Adrenal gland (tissue), 12 donors: ENCODE data around the gene EZH2. TPM values are rescaled to one million over a fixed set of nuclear protein-coding genes. Genes with fewer than 3 reads are reported as not detected.

Experiments used
- DNase-seq, 7 donors: peaks; one replicate each; pipeline ENCODE4 v3.0.0-alpha.2; 2019 to 2020
- H3K27ac ChIP-seq, 5 donors: fragments of 200-600 bp; sonication (generic) in 4 of 5; 1 replicate in 3 of 5; 2 replicates in 2 of 5; pipeline versions ENCODE4 v1.5.1 to v1.8.0; 2016 to 2020; ENCODE audit warnings: mild to moderate bottlenecking in 1 of 5
- H3K27me3 ChIP-seq: fragments of 200-600 bp; 2 replicates; pipeline ENCODE4 v1.8.0; 2021
- H3K36me3 ChIP-seq, 2 donors: fragments of 200-600 bp; replicated peaks in 1 of 2; 1 replicate in 1 of 2; 2 replicates in 1 of 2; pipeline versions ENCODE4 v1.5.1 to v1.8.0; 2018 to 2022
- H3K4me1 ChIP-seq, 2 donors: fragments of 200-600 bp; replicated peaks in 1 of 2; 1 replicate in 1 of 2; 2 replicates in 1 of 2; pipeline versions ENCODE4 v1.5.1 to v1.8.0; 2018 to 2021
- H3K4me3 ChIP-seq, 4 donors: fragments of 200-600 bp; sonication (generic) in 3 of 4; one replicate each; pipeline ENCODE4 v1.5.1; 2016 to 2018
- H3K9me3 ChIP-seq, 3 donors: fragments of 200-600 bp; sonication (generic) in 1 of 3; replicated peaks in 1 of 3; 1 replicate in 2 of 3; 2 replicates in 1 of 3; pipeline versions ENCODE4 v1.5.1 to v1.8.0; 2016 to 2021
- CTCF ChIP-seq, 6 experiments: fragments of 450-650 bp in 4 of 6; fragments of 200-600 bp in 2 of 6; sonication (generic) in 1 of 6; IDR thresholded peaks; 1 replicate in 5 of 6; 2 replicates in 1 of 6; pipeline versions ENCODE4 v1.5.1 to v1.8.0; 2016 to 2021; ENCODE audit warnings: antibody characterized with exemption in 6 of 6, mild to moderate bottlenecking in 2 of 6, moderate library complexity in 1 of 6
- POLR2A ChIP-seq, 2 donors: fragments of 450-650 bp; IDR thresholded peaks; one replicate each; pipeline ENCODE4 v1.6.1; 2017; ENCODE audit warnings: antibody characterized with exemption in 2 of 2, mild to moderate bottlenecking in 2 of 2, moderate library complexity in 1 of 2
- WGBS, 4 donors: extraction: QIAGEN DNeasy Blood & Tissue Kit in 2 of 4; methylation state at CpG; one replicate each; pipeline versions ENCODE4 v1.1.5 to v1.1.7; 2013 to 2017; 5-methylcytosine and 5-hydroxymethylcytosine counted together
- intact Hi-C, 2 donors: fragments of 100-400 bp; cut with DNase I; formaldehyde crosslinking; loops; one replicate each; pipeline versions ENCODE4 v1.14.1 to v1.15.0; 2022 to 2023
- polyA plus RNA-seq, 3 donors: library from polyadenylated mRNA; stranded (reverse); fragments of 200-250 nt in 2 of 3; fragments of 350-450 nt in 1 of 3; fragmentation: Illumina TruSeq in 1 of 3; extraction: RNeasy Lipid Tissue Mini Kit (QIAGEN cat#74804) in 1 of 3; gene quantifications; one replicate each; pipeline ENCODE4 v1.2.3, GENCODE V29; 2013 to 2014
- total RNA-seq, 9 donors: library from RNA; depleted of rRNA in 4 of 9; stranded (reverse); fragments of >200 nt in 4 of 9; fragments of 120-200 nt in 1 of 9; fragmentation: NEBNext Ultra II Directional in 1 of 9; extraction: Animal tissue kit (Norgen Biotek cat#: 25700) in 1 of 9; gene quantifications; one replicate each; pipeline versions ENCODE4 v1.1.0 to v1.2.4, GENCODE V29; 2013 to 2023
- donor health status: healthy with polysubstance abuse.
- donor health status: Bipolar disorder and iron deficiency.
- donor health status: DM: yes; HTN: yes; CAD: no.
- donor health status: DM: no; HTN: no; CAD: no.
- donor health status: DM: no; HTN: no; CAD: no.
- donor health status: DM: yes; HTN: yes; CAD: no.

Gene EZH2
- total and polyA plus RNA-seq, 12 donors: 0.61 to 11.6 (median 2.3) TPM

GRCh38 chr7:148868378-148868674, 15.8 kb downstream of the EZH2 start:
- no peak for TF ChIP-seq POLR2A (IDR thresholded peaks at IDR 0.05)
- TF ChIP-seq CTCF (IDR thresholded peaks at IDR 0.05): no peak
- WGBS, 4 donors: 67 to 81% (median 70%) methylated on average over 5 of the region's 5 CpGs
- no peak for DNase-seq
- no peaks in the 10 kb centered on the region for H3K36me3 ChIP-seq
- H3K27me3 ChIP-seq: no peaks in the 10 kb centered on the region
- no peak overlapping the region for H3K27ac ChIP-seq
- intact Hi-C loops: no loop called here
- H3K4me3 ChIP-seq: no peak overlapping the region
- H3K4me1 ChIP-seq: peaks cover 0 to 3% of the 10 kb centered on the region in 2 donors
- H3K9me3 ChIP-seq: peaks cover 0 to 7% (median 0%) of the 10 kb centered on the region in 3 donors

GRCh38 chr7:148867596-148868377, 16.3 kb downstream of the EZH2 start:
- Histone ChIP-seq H3K27ac (no peak overlapping the region), H3K4me1 (peaks cover 0 to 3% of the 10 kb centered on the region in 2 donors), H3K27me3 (no peaks in the 10 kb centered on the region), H3K36me3 (no peaks in the 10 kb centered on the region), H3K9me3 (peaks cover 0 to 7% (median 0%) of the 10 kb centered on the region in 3 donors), H3K4me3 (no peak overlapping the region)
- no peak for TF ChIP-seq POLR2A (IDR thresholded peaks at IDR 0.05)
- no peak for TF ChIP-seq CTCF (IDR thresholded peaks at IDR 0.05)
- no peak for DNase-seq
- 88 to 93% (median 91%) methylated on average over 3 of the region's 3 CpGs for WGBS, 4 donors
- intact Hi-C loops: no loop called here

GRCh38 chr7:148866362-148866761, 17.7 kb downstream of the EZH2 start:
- no peaks in the 10 kb centered on the region for H3K27me3 ChIP-seq
- H3K4me3 ChIP-seq: no peak overlapping the region
- intact Hi-C loops: no loop called here
- TF ChIP-seq CTCF (IDR thresholded peaks at IDR 0.05) (no peak), POLR2A (IDR thresholded peaks at IDR 0.05) (no peak)
- H3K36me3 ChIP-seq: no peaks in the 10 kb centered on the region
- no peak overlapping the region for H3K27ac ChIP-seq
- WGBS, 4 donors: 89 to 95% (median 92%) methylated on average over 6 of the region's 6 CpGs
- DNase-seq: no peak
- peaks cover 0 to 7% (median 0%) of the 10 kb centered on the region in 3 donors for H3K9me3 ChIP-seq
- no peaks in the 10 kb centered on the region for H3K4me1 ChIP-seq

- WGBS, 4 donors: 82 to 99% (median 91%) methylated on average over 2 of the region's 2 CpGs
These were observed 18.8 kb downstream of the EZH2 start for GRCh38 chr7:148865283-148865682.

More at GRCh38 chr7:148865283-148865682, 18.8 kb downstream of the EZH2 start:
- Histone ChIP-seq H3K27me3 (no peaks in the 10 kb centered on the region), H3K4me3 (no peak overlapping the region), H3K36me3 (no peaks in the 10 kb centered on the region), H3K27ac (no peak overlapping the region), H3K4me1 (no peaks in the 10 kb centered on the region), H3K9me3 (peaks cover 0 to 7% (median 0%) of the 10 kb centered on the region in 3 donors)
- TF ChIP-seq CTCF (IDR thresholded peaks at IDR 0.05) (no peak), POLR2A (IDR thresholded peaks at IDR 0.05) (no peak)
- intact Hi-C loops: no loop called here
- no peak for DNase-seq
